K562 (cell line): ENCODE data around the gene PNMA8C. TPM values are rescaled to one million over a fixed set of nuclear protein-coding genes. Genes with fewer than 3 reads are reported as not detected.

Source experiments
- ATAC-seq: fragments of 200-7000 bp; cut with Tn5 transposase; 3 replicates; pipeline ENCODE4 v1.9.1; 2020; ENCODE audit warnings: moderate library complexity
- BruUV-seq: library from RNA; stranded (reverse); fragments of 400-500 nt; replicated peaks from 2 replicates; lab custom pipeline; 2021; lab: Mats Ljungman, UMichigan
- CTCF ChIA-PET: fragments of 300-600 bp; formaldehyde crosslinking; extraction: SDS; loops from one replicate; lab custom pipeline; 2021; ENCODE audit warnings: low intra/inter-chr PET ratio; lab: Yijun Ruan, JAX
- POLR2A ChIA-PET: fragments of 300-600, 350-650 bp; sonication (Branson Sonifier 250); formaldehyde crosslinking; extraction: SDS; loops from one replicate; lab custom pipeline; 2021; ENCODE audit warnings: antibody characterized with exemption, inconsistent platforms; lab: Yijun Ruan, JAX
- DNase-seq, 4 experiments: peaks; one replicate each; pipeline versions ENCODE4 v3.0.0 to v3.0.0-alpha.2; 2011 to 2018; ENCODE audit warnings: low spot score in 3 of 4, mixed read lengths in 3 of 4; ENCODE audit errors: extremely low read depth in 1 of 4
- FAIRE-seq: peaks from 2 replicates; lab custom pipeline; 2011; peaks lifted over from hg19 to GRCh38; lab: Jason Lieb, UNC
- H2AFZ ChIP-seq: 2 replicates; pipeline ENCODE4 v1.6.0; 2011; ENCODE audit warnings: low read depth, low read length, control low read depth, inconsistent platforms
- H3K27ac ChIP-seq: fragments of 200-600 bp; 3 replicates; pipeline ENCODE4 v1.8.0; 2011; ENCODE audit warnings: low read depth, mild to moderate bottlenecking, control low read depth, inconsistent platforms, low read length, moderate library complexity, mixed read lengths; ENCODE audit errors: extremely low read depth
- H3K27me3 ChIP-seq, 2 experiments: fragments of 300-600 bp in 1 of 2; 2 replicates in 1 of 2; 3 replicates in 1 of 2; pipeline versions ENCODE4 v1.6.0 to v1.8.0; 2011; ENCODE audit warnings: inconsistent platforms in 2 of 2, low read length in 2 of 2, mild to moderate bottlenecking in 1 of 2, mixed read lengths in 1 of 2, moderate library complexity in 1 of 2; ENCODE audit not compliant: control insufficient read depth in 2 of 2, insufficient read depth in 2 of 2
- H3K36me3 ChIP-seq: fragments of 300-600 bp; 3 replicates; pipeline ENCODE4 v1.8.0; 2011; ENCODE audit warnings: mild to moderate bottlenecking, low read length, inconsistent platforms; ENCODE audit not compliant: control insufficient read depth, insufficient read depth
- H3K4me1 ChIP-seq, 2 experiments: fragments of 200-600 bp in 1 of 2; replicated peaks in 1 of 2; 2 replicates in 1 of 2; 3 replicates in 1 of 2; pipeline versions ENCODE4 v1.5.1 to v1.8.0; 2011; ENCODE audit warnings: inconsistent platforms in 2 of 2, low read length in 2 of 2, mild to moderate bottlenecking in 1 of 2, mixed read lengths in 1 of 2, moderate library complexity in 1 of 2; ENCODE audit not compliant: control insufficient read depth in 2 of 2, insufficient read depth in 2 of 2
- H3K4me2 ChIP-seq: 2 replicates; pipeline ENCODE4 v1.6.1; 2011; ENCODE audit warnings: low read length, control low read depth, inconsistent platforms, mixed read lengths; ENCODE audit not compliant: insufficient read depth
- H3K4me3 ChIP-seq: fragments of 200-600 bp; sonication (generic), shearing (Covaris generic); 2 replicates; pipeline ENCODE4 v1.5.1; 2016; ENCODE audit warnings: control low read depth, inconsistent platforms
- H3K79me2 ChIP-seq: fragments of 200-600 bp; 3 replicates; pipeline ENCODE4 v1.8.0; 2011; ENCODE audit warnings: low read length, inconsistent platforms; ENCODE audit not compliant: control insufficient read depth, insufficient read depth
- H3K9ac ChIP-seq, 2 experiments: 2 replicates each; pipeline versions ENCODE4 v1.6.0 to v1.6.1; 2011; ENCODE audit warnings: low read depth in 2 of 2, low read length in 2 of 2, control low read depth in 1 of 2, inconsistent platforms in 1 of 2, mild to moderate bottlenecking in 1 of 2, mixed read lengths in 1 of 2; ENCODE audit not compliant: insufficient read depth in 1 of 2
- H3K9me1 ChIP-seq: one replicate; pipeline ENCODE4 v1.6.0; 2011; ENCODE audit warnings: inconsistent platforms, mild to moderate bottlenecking, low read length, moderate library complexity; ENCODE audit not compliant: control insufficient read depth, insufficient read depth
- H3K9me3 ChIP-seq: replicated peaks from 2 replicates; pipeline ENCODE4 v1.5.1; 2011; ENCODE audit warnings: low read depth, low read length, inconsistent platforms; ENCODE audit not compliant: control insufficient read depth, insufficient read depth
- H4K20me1 ChIP-seq: replicated peaks from 2 replicates; pipeline ENCODE4 v1.6.1; 2011; ENCODE audit warnings: low read length, inconsistent platforms, mixed read lengths; ENCODE audit not compliant: control insufficient read depth, insufficient read depth
- CBX5 ChIP-seq: IDR thresholded peaks from 2 replicates; pipeline ENCODE4 v1.6.1; 2014; ENCODE audit warnings: low read depth, borderline replicate concordance
- NFATC3 ChIP-seq: fragments of 450-650 bp; IDR thresholded peaks from 2 replicates; pipeline ENCODE4 v1.6.1; 2017; ENCODE audit warnings: mild to moderate bottlenecking
- OTX1 ChIP-seq: fragments of 450-650 bp; formaldehyde crosslinking; IDR thresholded peaks from 2 replicates; pipeline ENCODE4 v1.4.0; 2022; ENCODE audit warnings: mild to moderate bottlenecking
- POLR2B ChIP-seq: fragments of 450-650 bp; IDR thresholded peaks from 2 replicates; pipeline ENCODE4 v1.6.1; 2018; ENCODE audit warnings: low read depth; ENCODE audit not compliant: partially characterized antibody
- RCOR1 ChIP-seq, 2 experiments: IDR thresholded peaks; 2 replicates each; pipeline ENCODE4 v1.6.1; 2012; ENCODE audit warnings: low read depth in 2 of 2, low read length in 2 of 2, borderline replicate concordance in 1 of 2, improper control_type of control experiment in 1 of 2
- SIRT6 ChIP-seq: IDR thresholded peaks from one replicate; pipeline ENCODE4 v1.6.1; 2012; ENCODE audit warnings: low read depth, mild to moderate bottlenecking, control low read depth, inconsistent platforms, low read length, moderate library complexity
- TCF15 ChIP-seq: fragments of 250-450 bp; sonication (Bioruptor Pico); IDR thresholded peaks from 2 replicates; pipeline ENCODE4 v1.8.0; 2022; ENCODE audit warnings: moderate library complexity, mild to moderate bottlenecking, inconsistent platforms
- WHSC1 ChIP-seq: IDR thresholded peaks from one replicate; pipeline ENCODE4 v1.6.1; 2012; ENCODE audit warnings: low read length, control low read depth, inconsistent platforms
- ZNF146 ChIP-seq: IDR thresholded peaks from one replicate; pipeline ENCODE4 v1.6.1; 2018; ENCODE audit warnings: missing compliant biosample characterization; ENCODE audit not compliant: unreplicated experiment
- ZNF239 ChIP-seq: fragments of 250-450 bp; sonication (Bioruptor Pico); IDR thresholded peaks from 2 replicates; pipeline ENCODE4 v1.4.0; 2020; ENCODE audit warnings: mild to moderate bottlenecking
- ZNF408 ChIP-seq: fragments of 250-450 bp; sonication (Bioruptor Pico); IDR thresholded peaks from 2 replicates; pipeline ENCODE4 v1.4.0; 2020; ENCODE audit warnings: low read depth, mild to moderate bottlenecking, moderate library complexity
- WGBS: fragments of 100-300 bp; shearing (Covaris generic); methylation state at CpG from one replicate; pipeline ENCODE4 v1.1.6; 2016; ENCODE audit warnings: low coverage, mixed read lengths; ENCODE audit not compliant: insufficient coverage; ENCODE audit errors: missing lambda C conversion rate; 5-methylcytosine and 5-hydroxymethylcytosine counted together
- in situ Hi-C: fragments of 300-500 bp; cut with MboI; formaldehyde crosslinking; loops from 4 replicates; pipeline ENCODE4 v1.15.0; 2018; ENCODE audit warnings: inconsistent platforms, mixed read lengths
- intact Hi-C: fragments of 100-400 bp; cut with micrococcal nuclease; formaldehyde crosslinking; loops from 2 replicates; pipeline ENCODE4 v1.14.2; 2022
- polyA plus RNA-seq, 8 experiments: library from polyadenylated mRNA; depleted of rRNA in 4 of 8; stranded (reverse) in 5 of 8; unstranded in 3 of 8; fragments of >200 nt; fragmentation: Nextera tagmentation in 2 of 8; fragmentation: Illumina TruSeq in 1 of 8; extraction: Ambion mirVana in 2 of 8; extraction: Trizol in 1 of 8; gene quantifications; 2 replicates each; pipeline versions ENCODE4 v1.2.1 to v1.2.3, GENCODE V29; 2011 to 2014; ENCODE audit warnings: inconsistent platforms in 1 of 8, missing spikeins in 1 of 8
- total RNA-seq, 7 experiments: library from RNA; depleted of rRNA in 6 of 7; stranded (reverse); fragments of >200 nt in 6 of 7; fragmentation: Illumina TruSeq in 2 of 7; extraction: Trizol in 2 of 7; gene quantifications; 2 replicates each; pipeline versions ENCODE4 v1.2.1 to v1.2.3, GENCODE V29; 2011 to 2021; ENCODE audit warnings: low replicate concordance in 1 of 7
- TF ChIP-seq, protein P1 (sequence below): fragments of 250-450 bp; sonication (Bioruptor Pico); IDR thresholded peaks from 2 replicates; pipeline ENCODE4 v1.5.0; 2022; ENCODE audit warnings: mild to moderate bottlenecking
- TF ChIP-seq, protein P2 (sequence below): IDR thresholded peaks from 2 replicates; pipeline ENCODE4 v1.6.1; 2016; ENCODE audit warnings: missing genetic modification characterization, missing compliant biosample characterization

Gene PNMA8C
- total and polyA plus RNA-seq, 9 of the 15 experiments (the other 6 are each of a cell fraction or from before 2014, with no cell fraction given) = 0.04 to 0.05 (median 0.05) TPM; not detected in 6

GRCh38 chr19:46447824-46448223 is 19.1 kb upstream of the PNMA8C start:
- H3K36me3 ChIP-seq = no peaks in the 10 kb centered on the region
- CTCF ChIA-PET = no interaction called here
- no TSS peak for BruUV-seq
- no peak overlapping the region for H2AFZ ChIP-seq
- in situ Hi-C loops = no loop called here
- H3K4me2 ChIP-seq = no peak overlapping the region
- H3K27ac ChIP-seq = no peak overlapping the region
- FAIRE-seq = no peak
- POLR2A ChIA-PET = interaction anchor here (0.7 kb wide), 1 partner anchor 137 kb away, joined by 3 read pairs; no protein-coding TSS in a partner anchor
- no peaks in the 10 kb centered on the region for H4K20me1 ChIP-seq
- intact Hi-C loops = no loop called here
- TF ChIP-seq NFATC3 = no peak
- H3K27me3 ChIP-seq = peaks cover 18 to 29% of the 10 kb centered on the region in 2 experiments
- WGBS = 3% methylated on average over 3 of the region's 5 CpGs
- no peaks in the 10 kb centered on the region for H3K4me1 ChIP-seq
- peaks cover 2% of the 10 kb centered on the region for H3K9me3 ChIP-seq
- H3K9me1 ChIP-seq = no peaks in the 10 kb centered on the region
- H3K4me3 ChIP-seq = no peak overlapping the region
- no peak for ATAC-seq
- no peaks in the 10 kb centered on the region for H3K79me2 ChIP-seq
- DNase-seq = no peak
- 0 out of 4 replicates have a peak overlapping the region, but pooled peaks of 1 of the 2 experiments have one; percentile 5 for H3K9ac ChIP-seq

GRCh38 chr19:46447006-46447405 is 18.3 kb upstream of the PNMA8C start:
- Histone ChIP-seq H2AFZ (no peak overlapping the region), H4K20me1 (no peaks in the 10 kb centered on the region), H3K4me1 (no peaks in the 10 kb centered on the region), H3K9me1 (no peaks in the 10 kb centered on the region), H3K79me2 (no peaks in the 10 kb centered on the region), H3K36me3 (no peaks in the 10 kb centered on the region), H3K27me3 (peaks cover 14 to 29% of the 10 kb centered on the region in 2 experiments), H3K9me3 (peaks cover 2% of the 10 kb centered on the region), H3K9ac (no peak overlapping the region), H3K4me2 (no peak overlapping the region), H3K27ac (no peak overlapping the region), H3K4me3 (no peak overlapping the region)
- intact Hi-C loops = no loop called here
- WGBS = 6% methylated on average over 2 of the region's 3 CpGs
- FAIRE-seq = no peak
- DNase-seq = no peak
- ATAC-seq = no peak
- no TSS peak for BruUV-seq
- CTCF ChIA-PET = no interaction called here
- in situ Hi-C loops = no loop called here
- POLR2A ChIA-PET = interaction anchor here (1.0 kb wide), 1 partner anchor 12 kb away, joined by 4 read pairs; no protein-coding TSS in a partner anchor
- no peak for TF ChIP-seq RCOR1 (IDR thresholded peaks at IDR 0.05; ENCODE audit: borderline replicate concordance in 1 of 2, low read depth in 2 of 2, low read length in 2 of 2)
- no peak for TF ChIP-seq TCF15 (CRISPR knock-in tag)
- TF ChIP-seq ZNF408 (CRISPR knock-in tag) = no peak
- TF ChIP-seq ZNF239 = no peak
- no peak for TF ChIP-seq CBX5
- TF ChIP-seq, protein P1, sequence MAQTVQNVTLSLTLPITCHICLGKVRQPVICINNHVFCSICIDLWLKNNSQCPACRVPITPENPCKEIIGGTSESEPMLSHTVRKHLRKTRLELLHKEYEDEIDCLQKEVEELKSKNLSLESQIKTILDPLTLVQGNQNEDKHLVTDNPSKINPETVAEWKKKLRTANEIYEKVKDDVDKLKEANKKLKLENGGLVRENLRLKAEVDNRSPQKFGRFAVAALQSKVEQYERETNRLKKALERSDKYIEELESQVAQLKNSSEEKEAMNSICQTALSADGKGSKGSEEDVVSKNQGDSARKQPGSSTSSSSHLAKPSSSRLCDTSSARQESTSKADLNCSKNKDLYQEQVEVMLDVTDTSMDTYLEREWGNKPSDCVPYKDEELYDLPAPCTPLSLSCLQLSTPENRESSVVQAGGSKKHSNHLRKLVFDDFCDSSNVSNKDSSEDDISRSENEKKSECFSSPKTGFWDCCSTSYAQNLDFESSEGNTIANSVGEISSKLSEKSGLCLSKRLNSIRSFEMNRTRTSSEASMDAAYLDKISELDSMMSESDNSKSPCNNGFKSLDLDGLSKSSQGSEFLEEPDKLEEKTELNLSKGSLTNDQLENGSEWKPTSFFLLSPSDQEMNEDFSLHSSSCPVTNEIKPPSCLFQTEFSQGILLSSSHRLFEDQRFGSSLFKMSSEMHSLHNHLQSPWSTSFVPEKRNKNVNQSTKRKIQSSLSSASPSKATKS (CRISPR knock-in tag) = no peak
- TF ChIP-seq OTX1 (CRISPR knock-in tag) = no peak
- TF ChIP-seq WHSC1 = no peak
- no peak for TF ChIP-seq ZNF146
- TF ChIP-seq, protein P2, sequence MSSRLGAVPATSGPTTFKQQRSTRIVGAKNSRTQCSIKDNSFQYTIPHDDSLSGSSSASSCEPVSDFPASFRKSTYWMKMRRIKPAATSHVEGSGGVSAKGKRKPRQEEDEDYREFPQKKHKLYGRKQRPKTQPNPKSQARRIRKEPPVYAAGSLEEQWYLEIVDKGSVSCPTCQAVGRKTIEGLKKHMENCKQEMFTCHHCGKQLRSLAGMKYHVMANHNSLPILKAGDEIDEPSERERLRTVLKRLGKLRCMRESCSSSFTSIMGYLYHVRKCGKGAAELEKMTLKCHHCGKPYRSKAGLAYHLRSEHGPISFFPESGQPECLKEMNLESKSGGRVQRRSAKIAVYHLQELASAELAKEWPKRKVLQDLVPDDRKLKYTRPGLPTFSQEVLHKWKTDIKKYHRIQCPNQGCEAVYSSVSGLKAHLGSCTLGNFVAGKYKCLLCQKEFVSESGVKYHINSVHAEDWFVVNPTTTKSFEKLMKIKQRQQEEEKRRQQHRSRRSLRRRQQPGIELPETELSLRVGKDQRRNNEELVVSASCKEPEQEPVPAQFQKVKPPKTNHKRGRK = no peak
- no peak for TF ChIP-seq POLR2B
- no peak for TF ChIP-seq SIRT6
